Esophagus muscularis mucosa (tissue), 4 donors: Measurements from ENCODE around the gene CCNL2. TPM values are rescaled to one million over a fixed set of nuclear protein-coding genes. Genes with fewer than 3 reads are reported as not detected.

Experiments
- DNase-seq: peaks from one replicate; pipeline ENCODE4 v3.0.0-alpha.2; 2017; ENCODE audit errors: extremely low spot score
- H3K27ac ChIP-seq, 4 donors: fragments of 200-600 bp; sonication (generic); replicated peaks in 1 of 4; 1 replicate in 3 of 4; 2 replicates in 1 of 4; pipeline ENCODE4 v1.5.1; 2016 to 2019; ENCODE audit warnings: mild to moderate bottlenecking in 1 of 4
- H3K27me3 ChIP-seq, 4 donors: fragments of 200-600 bp; sonication (generic); one replicate each; pipeline versions ENCODE4 v1.5.1 to v1.6.0; 2016 to 2019
- H3K36me3 ChIP-seq, 4 donors: fragments of 200-600 bp; sonication (generic); one replicate each; pipeline ENCODE4 v1.5.1; 2016 to 2019
- H3K4me1 ChIP-seq, 4 donors: fragments of 200-600 bp; sonication (generic); one replicate each; pipeline ENCODE4 v1.5.1; 2016 to 2019
- H3K4me3 ChIP-seq, 4 donors: fragments of 200-600 bp; sonication (generic); 1 replicate in 2 of 4; 2 replicates in 2 of 4; pipeline ENCODE4 v1.5.1; 2016 to 2019; ENCODE audit warnings: mild to moderate bottlenecking in 4 of 4, moderate library complexity in 1 of 4
- H3K9me3 ChIP-seq, 4 donors: fragments of 200-600 bp; sonication (generic); 1 replicate in 3 of 4; 2 replicates in 1 of 4; pipeline ENCODE4 v1.5.1; 2016 to 2019
- CTCF ChIP-seq, 3 experiments: fragments of 200-600 bp in 2 of 3; fragments of 450-650 bp in 1 of 3; sonication (generic) in 2 of 3; IDR thresholded peaks; one replicate each; pipeline ENCODE4 v1.5.1; 2017 to 2019; ENCODE audit warnings: antibody characterized with exemption in 3 of 3, mild to moderate bottlenecking in 2 of 3, moderate library complexity in 1 of 3
- EP300 ChIP-seq: sonication (generic); formaldehyde crosslinking; IDR thresholded peaks from one replicate; pipeline ENCODE4 v1.6.1; 2017; ENCODE audit warnings: antibody characterized with exemption
- POLR2A ChIP-seq: fragments of 450-650 bp; IDR thresholded peaks from one replicate; pipeline ENCODE4 v1.6.1; 2017; ENCODE audit warnings: antibody characterized with exemption, moderate library complexity, mild to moderate bottlenecking, low read depth
- POLR2AphosphoS5 ChIP-seq, 2 donors: sonication (generic); formaldehyde crosslinking; IDR thresholded peaks; one replicate each; pipeline ENCODE4 v1.6.1; 2017; ENCODE audit warnings: antibody characterized with exemption in 2 of 2
- WGBS: methylation state at CpG from one replicate; pipeline ENCODE4 v1.1.5; 2018; 5-methylcytosine and 5-hydroxymethylcytosine counted together
- intact Hi-C: fragments of 100-400 bp; cut with DNase I; formaldehyde crosslinking; loops from one replicate; pipeline ENCODE4 v1.15.1; 2023
- total RNA-seq, 4 donors: library from RNA; depleted of rRNA; stranded (reverse); fragments of >200 nt; gene quantifications; one replicate each; pipeline versions ENCODE4 v1.1.0 to v1.2.1, GENCODE V29; 2016

CCNL2 gene
- total RNA-seq, 4 donors from 2014 or later, result 73.4 to 136 (median 108) TPM

GRCh38 chr1:1354271-1355247, 44.6 kb downstream of the CCNL2 start:
- peaks cover 43 to 84% (median 80%) of the 10 kb centered on the region in 4 donors for H3K4me1 ChIP-seq
- DNase-seq, result no peak
- H3K36me3 ChIP-seq, result peaks cover 0 to 25% (median 7%) of the 10 kb centered on the region in 4 donors
- intact Hi-C loops, result no loop called here
- H3K27ac ChIP-seq, result peak overlapping the region; percentile 81 to 88 (median 84)
- H3K4me3 ChIP-seq, result peak overlapping the region; percentile 35 to 69 (median 44)
- TF ChIP-seq POLR2A (no peak), EP300 (no peak), POLR2AphosphoS5 (IDR thresholded peaks at IDR 0.05) (no peak), CTCF (IDR thresholded peaks at IDR 0.05) (no peak)
- WGBS, result 51% methylated on average over 71 of the region's 116 CpGs
- H3K9me3 ChIP-seq, result no peaks in the 10 kb centered on the region
- peaks cover 0 to 68% (median 26%) of the 10 kb centered on the region in 4 donors for H3K27me3 ChIP-seq

- peak overlapping the region; percentile 30 to 73 (median 54) for H3K27ac ChIP-seq
- peaks cover 0 to 59% (median 26%) of the 10 kb centered on the region in 4 donors for H3K27me3 ChIP-seq
These were observed 45.6 kb downstream of the CCNL2 start for GRCh38 chr1:1353389-1354151.

GRCh38 chr1:1352786-1353388, 46.2 kb downstream of the CCNL2 start:
- Histone ChIP-seq H3K9me3 (no peaks in the 10 kb centered on the region), H3K36me3 (peaks cover 0 to 25% (median 7%) of the 10 kb centered on the region in 4 donors), H3K27ac (peak overlapping the region; percentile 32 to 73 (median 60)), H3K4me3 (no peak overlapping the region), H3K4me1 (peaks cover 49 to 76% (median 70%) of the 10 kb centered on the region in 4 donors), H3K27me3 (peaks cover 0 to 53% (median 26%) of the 10 kb centered on the region in 4 donors)
- no peak for DNase-seq
- intact Hi-C loops, result no loop called here
- whole genome bisulfite sequencing, result 28% methylated on average over 5 of the region's 5 CpGs
- no peak for TF ChIP-seq POLR2AphosphoS5 (IDR thresholded peaks at IDR 0.05)
- TF ChIP-seq CTCF (IDR thresholded peaks at IDR 0.05), result no peak
- no peak for TF ChIP-seq EP300
- TF ChIP-seq POLR2A, result no peak

More at GRCh38 chr1:1353389-1354151, 45.6 kb downstream of the CCNL2 start:
- Histone ChIP-seq H3K4me1 (peaks cover 43 to 76% (median 70%) of the 10 kb centered on the region in 4 donors), H3K4me3 (no peak overlapping the region), H3K9me3 (no peaks in the 10 kb centered on the region), H3K36me3 (peaks cover 0 to 25% (median 7%) of the 10 kb centered on the region in 4 donors)
- intact Hi-C loops, result no loop called here
- WGBS, result 49% methylated on average over 8 of the region's 28 CpGs
- TF ChIP-seq POLR2AphosphoS5 (IDR thresholded peaks at IDR 0.05) (no peak), POLR2A (no peak), CTCF (IDR thresholded peaks at IDR 0.05) (no peak), EP300 (no peak)
- DNase-seq, result no peak
